Keratinocyte (primary cell): ENCODE measurements around the gene RGL1. TPM values are rescaled to one million over a fixed set of nuclear protein-coding genes. Genes with fewer than 3 reads are reported as not detected.

ENCODE experiments used
- DNase-seq: peaks from one replicate; pipeline ENCODE4 v3.0.0-alpha.2; 2011; ENCODE audit warnings: low read depth, missing footprints, low spot score
- FAIRE-seq: peaks from 2 replicates; lab custom pipeline; 2011; peaks lifted over from hg19 to GRCh38; lab: Jason Lieb, UNC
- H2AFZ ChIP-seq: 2 replicates; pipeline ENCODE4 v1.6.0; 2012; ENCODE audit warnings: low read length, control low read depth, inconsistent platforms; ENCODE audit not compliant: control insufficient read depth
- H3K27ac ChIP-seq: 2 replicates; pipeline ENCODE4 v1.5.1; 2011; ENCODE audit warnings: low read length; ENCODE audit not compliant: control insufficient read depth, insufficient read depth
- H3K27me3 ChIP-seq: 3 replicates; pipeline ENCODE4 v1.6.0; 2011; ENCODE audit warnings: low read length; ENCODE audit not compliant: control insufficient read depth, insufficient read depth; ENCODE audit errors: extremely low read depth
- H3K36me3 ChIP-seq, 2 experiments: 2 replicates in 1 of 2; 3 replicates in 1 of 2; pipeline ENCODE4 v1.5.1; 2011; ENCODE audit warnings: low read length in 2 of 2, mild to moderate bottlenecking in 1 of 2; ENCODE audit not compliant: control insufficient read depth in 2 of 2, insufficient read depth in 2 of 2; ENCODE audit errors: extremely low read depth in 1 of 2
- H3K4me1 ChIP-seq: 3 replicates; pipeline ENCODE4 v1.5.1; 2011; ENCODE audit warnings: low read length; ENCODE audit not compliant: control insufficient read depth, insufficient read depth; ENCODE audit errors: extremely low read depth
- H3K4me2 ChIP-seq: 3 replicates; pipeline ENCODE4 v1.6.0; 2011; ENCODE audit warnings: low read depth, low read length; ENCODE audit not compliant: control insufficient read depth, insufficient read depth; ENCODE audit errors: extremely low read depth
- H3K4me3 ChIP-seq, 3 experiments: fragments of 200-600 bp in 1 of 3; sonication (generic) in 1 of 3; 2 replicates in 2 of 3; 3 replicates in 1 of 3; pipeline ENCODE4 v1.5.1; 2011 to 2016; ENCODE audit warnings: low read length in 3 of 3, mild to moderate bottlenecking in 3 of 3, control low read depth in 2 of 3, inconsistent platforms in 1 of 3, low read depth in 1 of 3, mixed read lengths in 1 of 3, mixed run types in 1 of 3, moderate library complexity in 1 of 3; ENCODE audit not compliant: control insufficient read depth in 2 of 3, insufficient read depth in 2 of 3; ENCODE audit errors: extremely low read depth in 1 of 3
- H3K79me2 ChIP-seq: 2 replicates; pipeline ENCODE4 v1.6.0; 2012; ENCODE audit warnings: low read length; ENCODE audit not compliant: control insufficient read depth, insufficient read depth
- H3K9ac ChIP-seq: 3 replicates; pipeline ENCODE4 v1.6.0; 2011; ENCODE audit warnings: low read length; ENCODE audit not compliant: control insufficient read depth, insufficient read depth; ENCODE audit errors: extremely low read depth
- H3K9me1 ChIP-seq: 3 replicates; pipeline ENCODE4 v1.6.0; 2011; ENCODE audit warnings: low read length; ENCODE audit not compliant: control insufficient read depth, insufficient read depth; ENCODE audit errors: extremely low read depth
- H3K9me3 ChIP-seq: 2 replicates; pipeline ENCODE4 v1.5.1; 2012; ENCODE audit warnings: low read depth, low read length; ENCODE audit not compliant: control insufficient read depth
- H4K20me1 ChIP-seq: 3 replicates; pipeline ENCODE4 v1.6.0; 2011; ENCODE audit warnings: low read length; ENCODE audit not compliant: control insufficient read depth, insufficient read depth; ENCODE audit errors: extremely low read depth
- EZH2 ChIP-seq: IDR thresholded peaks from one replicate; pipeline ENCODE4 v1.6.1; 2012; ENCODE audit warnings: inconsistent platforms, mild to moderate bottlenecking, low read length, moderate library complexity
- dilution Hi-C: fragments of 300-500 bp; cut with MboI; formaldehyde crosslinking; loops from one replicate; pipeline ENCODE4 v1.7.0; 2020; ENCODE audit warnings: low sequenced_read_pairs; ENCODE audit not compliant: extremely low pct_ligation_motif_present
- polyA plus RNA-seq, 5 experiments: library from polyadenylated mRNA; depleted of rRNA in 3 of 5; stranded (reverse) in 3 of 5; stranded (forward) in 1 of 5; unstranded in 1 of 5; fragments of >200 nt; gene quantifications; 1 replicate in 1 of 5; 2 replicates in 3 of 5; 3 replicates in 1 of 5; pipeline versions ENCODE4 v1.2.1 to v1.2.3, GENCODE V29; 2011 to 2012; ENCODE audit warnings: missing spikeins in 2 of 5, low read depth in 1 of 5, low replicate concordance in 1 of 5
- TF ChIP-seq, protein P1 (sequence below), 3 experiments: IDR thresholded peaks in 1 of 3; conservative IDR thresholded peaks in 1 of 3; optimal IDR thresholded peaks in 1 of 3; 2 replicates in 2 of 3; 3 replicates in 1 of 3; pipeline versions ENCODE3 to v1.5.1; 2011; ENCODE audit warnings: low read length in 3 of 3, mild to moderate bottlenecking in 3 of 3, moderate library complexity in 2 of 3, control low read depth in 1 of 3, inconsistent platforms in 1 of 3; ENCODE audit not compliant: insufficient read depth in 2 of 3; ENCODE audit errors: extremely low read depth in 1 of 3

RGL1 gene
- polyA plus RNA-seq, 1 donor (not counting 4 experiments of a cell fraction or from before 2014, with no cell fraction given) = 1.2 TPM

DNA sequence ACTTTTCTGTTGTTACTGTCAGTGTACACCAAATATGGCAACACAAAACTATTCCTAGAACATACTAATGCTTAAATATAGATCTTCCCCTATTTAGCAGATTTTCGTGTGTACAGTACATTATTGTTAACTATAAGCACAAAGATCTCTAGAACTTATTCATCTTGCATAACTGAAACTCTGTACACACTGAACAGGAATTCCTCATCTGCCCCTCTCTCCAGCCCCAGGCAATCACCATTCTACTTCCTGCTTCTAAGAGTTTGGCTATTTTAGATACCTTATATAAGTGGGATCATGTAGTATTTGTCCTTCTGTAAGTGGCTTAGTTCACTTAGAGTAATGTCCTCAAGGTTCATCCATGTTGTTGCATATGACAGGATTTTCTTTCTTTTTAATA lies 4.5 kb upstream of the RGL1 start:
- no peak overlapping the region for H3K27ac ChIP-seq
- H3K79me2 ChIP-seq = no peaks in the 10 kb centered on the region
- DNase-seq = no peak
- dilution Hi-C loops = no loop called here
- no peaks in the 10 kb centered on the region for H4K20me1 ChIP-seq
- no peaks in the 10 kb centered on the region for H3K36me3 ChIP-seq
- H3K4me3 ChIP-seq = no peak overlapping the region
- TF ChIP-seq, protein P1, sequence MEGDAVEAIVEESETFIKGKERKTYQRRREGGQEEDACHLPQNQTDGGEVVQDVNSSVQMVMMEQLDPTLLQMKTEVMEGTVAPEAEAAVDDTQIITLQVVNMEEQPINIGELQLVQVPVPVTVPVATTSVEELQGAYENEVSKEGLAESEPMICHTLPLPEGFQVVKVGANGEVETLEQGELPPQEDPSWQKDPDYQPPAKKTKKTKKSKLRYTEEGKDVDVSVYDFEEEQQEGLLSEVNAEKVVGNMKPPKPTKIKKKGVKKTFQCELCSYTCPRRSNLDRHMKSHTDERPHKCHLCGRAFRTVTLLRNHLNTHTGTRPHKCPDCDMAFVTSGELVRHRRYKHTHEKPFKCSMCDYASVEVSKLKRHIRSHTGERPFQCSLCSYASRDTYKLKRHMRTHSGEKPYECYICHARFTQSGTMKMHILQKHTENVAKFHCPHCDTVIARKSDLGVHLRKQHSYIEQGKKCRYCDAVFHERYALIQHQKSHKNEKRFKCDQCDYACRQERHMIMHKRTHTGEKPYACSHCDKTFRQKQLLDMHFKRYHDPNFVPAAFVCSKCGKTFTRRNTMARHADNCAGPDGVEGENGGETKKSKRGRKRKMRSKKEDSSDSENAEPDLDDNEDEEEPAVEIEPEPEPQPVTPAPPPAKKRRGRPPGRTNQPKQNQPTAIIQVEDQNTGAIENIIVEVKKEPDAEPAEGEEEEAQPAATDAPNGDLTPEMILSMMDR (optimal IDR thresholded peaks at IDR 0.05 in 1 of 3, IDR thresholded peaks at IDR 0.05 in 1 of 3, conservative IDR thresholded peaks at IDR 0.05 in 1 of 3; ENCODE audit: extremely low read depth in 1 of 3, insufficient read depth in 2 of 3, low read length in 3 of 3) = no peak
- TF ChIP-seq EZH2 = no peak
- no peaks in the 10 kb centered on the region for H3K27me3 ChIP-seq
- no peak overlapping the region for H3K9ac ChIP-seq
- H3K9me3 ChIP-seq = peaks cover 3% of the 10 kb centered on the region
- H3K4me2 ChIP-seq = no peak overlapping the region
- no peak for FAIRE-seq
- no peaks in the 10 kb centered on the region for H3K9me1 ChIP-seq
- peaks cover 6% of the 10 kb centered on the region for H3K4me1 ChIP-seq
- no peak overlapping the region for H2AFZ ChIP-seq

DNA sequence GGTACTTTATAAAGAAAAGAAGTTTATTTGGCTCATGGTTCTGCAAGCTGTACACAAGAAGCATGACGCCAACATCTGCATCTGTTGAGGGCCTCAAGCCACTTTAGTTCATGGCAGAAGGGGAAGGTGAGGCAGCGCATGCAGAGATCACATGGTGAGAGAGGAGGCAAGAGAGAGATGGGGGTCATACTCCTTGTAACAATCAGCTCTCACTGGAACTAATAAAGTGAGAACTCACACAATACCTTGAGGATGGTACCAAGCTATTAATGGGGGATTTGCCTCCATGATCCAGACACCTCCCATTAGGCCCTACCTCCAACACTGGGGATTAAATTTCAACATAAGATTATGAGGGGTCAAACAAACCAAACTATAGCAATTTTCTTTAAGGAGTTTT lies 3.3 kb upstream of the RGL1 start:
- dilution Hi-C loops = no loop called here
- no peaks in the 10 kb centered on the region for H3K79me2 ChIP-seq

More for the DNA sequence above, 3.3 kb upstream of the RGL1 start:
- Histone ChIP-seq H3K4me1 (peaks cover 13% of the 10 kb centered on the region), H3K27me3 (no peaks in the 10 kb centered on the region), H3K9me3 (peaks cover 3% of the 10 kb centered on the region), H3K36me3 (no peaks in the 10 kb centered on the region), H2AFZ (no peak overlapping the region), H3K27ac (no peak overlapping the region), H4K20me1 (no peaks in the 10 kb centered on the region), H3K4me2 (no peak overlapping the region), H3K4me3 (no peak overlapping the region), H3K9ac (no peak overlapping the region), H3K9me1 (no peaks in the 10 kb centered on the region)
- FAIRE-seq (no peak), DNase-seq (no peak)
- TF ChIP-seq, protein P1 (optimal IDR thresholded peaks at IDR 0.05 in 1 of 3, IDR thresholded peaks at IDR 0.05 in 1 of 3, conservative IDR thresholded peaks at IDR 0.05 in 1 of 3; ENCODE audit: extremely low read depth in 1 of 3, insufficient read depth in 2 of 3, low read length in 3 of 3) = no peak
- TF ChIP-seq EZH2 = no peak
